Stomach (tissue), 9 donors: ENCODE results near the gene EGFLAM. TPM values are rescaled to one million over a fixed set of nuclear protein-coding genes. Genes with fewer than 3 reads are reported as not detected.

Source experiments
- DNase-seq, 2 donors: peaks; one replicate each; pipeline versions ENCODE4 v3.0.0 to v3.0.0-alpha.2; 2013 to 2019
- H3K27ac ChIP-seq, 5 donors: fragments of 200-600 bp in 4 of 5; sonication (generic) in 4 of 5; one replicate each; pipeline ENCODE4 v1.5.1; 2013 to 2019; ENCODE audit warnings: mild to moderate bottlenecking in 1 of 5, moderate library complexity in 1 of 5
- H3K27me3 ChIP-seq, 3 donors: fragments of 200-600 bp; sonication (generic); one replicate each; pipeline ENCODE4 v1.5.1; 2017 to 2019; ENCODE audit warnings: mixed run types in 1 of 3
- H3K36me3 ChIP-seq, 4 donors: fragments of 200-600 bp; sonication (generic); 1 replicate in 3 of 4; 2 replicates in 1 of 4; pipeline ENCODE4 v1.5.1; 2016 to 2019
- H3K4me1 ChIP-seq, 4 donors: fragments of 200-600 bp; sonication (generic); one replicate each; pipeline ENCODE4 v1.5.1; 2016 to 2019
- H3K4me3 ChIP-seq, 4 donors: fragments of 200-600 bp; sonication (generic) in 3 of 4; one replicate each; pipeline ENCODE4 v1.5.1; 2016 to 2019; ENCODE audit warnings: mild to moderate bottlenecking in 1 of 4
- H3K9me3 ChIP-seq, 4 donors: fragments of 200-600 bp; sonication (generic); one replicate each; pipeline ENCODE4 v1.5.1; 2016 to 2019
- CTCF ChIP-seq, 7 experiments: fragments of 450-650 bp in 4 of 7; fragments of 200-600 bp in 3 of 7; sonication (generic) in 3 of 7; IDR thresholded peaks; one replicate each; pipeline ENCODE4 v1.5.1; 2016 to 2019; ENCODE audit warnings: antibody characterized with exemption in 7 of 7, control low read depth in 2 of 7, mild to moderate bottlenecking in 1 of 7
- EP300 ChIP-seq: sonication (generic); formaldehyde crosslinking; IDR thresholded peaks from one replicate; pipeline ENCODE4 v1.6.1; 2017; ENCODE audit warnings: antibody characterized with exemption
- POLR2A ChIP-seq, 4 donors: fragments of 450-650 bp; IDR thresholded peaks; one replicate each; pipeline ENCODE4 v1.6.1; 2016; ENCODE audit warnings: antibody characterized with exemption in 4 of 4, control low read depth in 2 of 4, mild to moderate bottlenecking in 1 of 4, moderate library complexity in 1 of 4
- POLR2AphosphoS5 ChIP-seq, 3 donors: sonication (generic); formaldehyde crosslinking; IDR thresholded peaks; one replicate each; pipeline ENCODE4 v1.6.1; 2016; ENCODE audit warnings: antibody characterized with exemption in 3 of 3
- WGBS, 5 donors: extraction: QIAGEN DNeasy Blood & Tissue Kit in 3 of 5; methylation state at CpG; one replicate each; pipeline versions ENCODE4 v1.1.5 to v1.1.7; 2013 to 2018; 5-methylcytosine and 5-hydroxymethylcytosine counted together
- intact Hi-C: fragments of 100-400 bp; cut with DNase I; formaldehyde crosslinking; loops from one replicate; pipeline ENCODE4 v1.15.1; 2023; ENCODE audit warnings: low total_unique reads
- polyA plus RNA-seq, 3 donors: library from polyadenylated mRNA; stranded (reverse); fragments of 200-250 nt; gene quantifications; one replicate each; pipeline ENCODE4 v1.2.3, GENCODE V29; 2013
- total RNA-seq, 5 donors: library from RNA; depleted of rRNA; stranded (reverse); fragments of >200 nt; gene quantifications; one replicate each; pipeline versions ENCODE4 v1.1.0 to v1.2.3, GENCODE V29; 2014 to 2016
- donor health status: healthy with polysubstance abuse.
- donor health status: Bipolar disorder and iron deficiency.
- donor health status: healthy.

EGFLAM gene
- total and polyA plus RNA-seq, 8 donors = 0.61 to 5.9 (median 1.4) TPM; not detected in 3

- intact Hi-C loops = no loop called here
Measured at GRCh38 chr5:38424148-38425060, 166.0 kb downstream of the EGFLAM start.

GRCh38 chr5:38426490-38426889 is 168.1 kb downstream of the EGFLAM start:
- no peak overlapping the region for H3K27ac ChIP-seq
- WGBS, 5 donors = 50 to 74% (median 69%) methylated on average over 1 of the region's 1 CpG
- no peaks in the 10 kb centered on the region for H3K9me3 ChIP-seq
- H3K4me3 ChIP-seq = no peak overlapping the region
- H3K4me1 ChIP-seq = no peaks in the 10 kb centered on the region
- no peak for DNase-seq
- intact Hi-C loops = no loop called here
- TF ChIP-seq CTCF (IDR thresholded peaks at IDR 0.05) (no peak), EP300 (no peak), POLR2A (IDR thresholded peaks at IDR 0.05) (no peak), POLR2AphosphoS5 (IDR thresholded peaks at IDR 0.05) (no peak)
- no peaks in the 10 kb centered on the region for H3K36me3 ChIP-seq
- peaks cover 0 to 6% (median 0%) of the 10 kb centered on the region in 3 donors for H3K27me3 ChIP-seq

More at GRCh38 chr5:38424148-38425060, 166.0 kb downstream of the EGFLAM start:
- Histone ChIP-seq H3K36me3 (no peaks in the 10 kb centered on the region), H3K27me3 (peaks cover 0 to 6% (median 0%) of the 10 kb centered on the region in 3 donors), H3K4me3 (no peak overlapping the region), H3K27ac (no peak overlapping the region), H3K4me1 (no peaks in the 10 kb centered on the region), H3K9me3 (no peaks in the 10 kb centered on the region)
- no peak for TF ChIP-seq EP300
- no peak for TF ChIP-seq CTCF (IDR thresholded peaks at IDR 0.05)
- no peak for TF ChIP-seq POLR2AphosphoS5 (IDR thresholded peaks at IDR 0.05)
- TF ChIP-seq POLR2A (IDR thresholded peaks at IDR 0.05) = no peak
- DNase-seq = no peak
- WGBS, 5 donors = 68 to 84% (median 78%) methylated on average over 4 of the region's 4 CpGs

GRCh38 chr5:38426986-38427950 is 168.9 kb downstream of the EGFLAM start:
- Histone ChIP-seq H3K9me3 (no peaks in the 10 kb centered on the region), H3K27me3 (peaks cover 0 to 6% (median 0%) of the 10 kb centered on the region in 3 donors), H3K27ac (no peak overlapping the region), H3K36me3 (no peaks in the 10 kb centered on the region), H3K4me3 (no peak overlapping the region), H3K4me1 (no peaks in the 10 kb centered on the region)
- intact Hi-C loops = no loop called here
- TF ChIP-seq POLR2A (IDR thresholded peaks at IDR 0.05) (no peak), CTCF (IDR thresholded peaks at IDR 0.05) (no peak), POLR2AphosphoS5 (IDR thresholded peaks at IDR 0.05) (no peak), EP300 (no peak)
- no peak for DNase-seq
- WGBS, 5 donors = 78 to 83% (median 82%) methylated on average over 9 of the region's 9 CpGs

- intact Hi-C loops = no loop called here
- no peaks in the 10 kb centered on the region for H3K36me3 ChIP-seq
- no peak overlapping the region for H3K4me3 ChIP-seq
- H3K9me3 ChIP-seq = no peaks in the 10 kb centered on the region
- DNase-seq = no peak
- 87 to 100% (median 95%) methylated on average over 1 of the region's 1 CpG for WGBS, 5 donors
- peaks cover 0 to 17% (median 7%) of the 10 kb centered on the region in 4 donors for H3K4me1 ChIP-seq
- TF ChIP-seq CTCF (IDR thresholded peaks at IDR 0.05) = no peak
- no peak for TF ChIP-seq POLR2AphosphoS5 (IDR thresholded peaks at IDR 0.05)
- no peak for TF ChIP-seq EP300
- no peak for TF ChIP-seq POLR2A (IDR thresholded peaks at IDR 0.05)
- peaks cover 0 to 10% (median 0%) of the 10 kb centered on the region in 3 donors for H3K27me3 ChIP-seq
- H3K27ac ChIP-seq = no peak overlapping the region
Measured at GRCh38 chr5:38431242-38431853, 173.0 kb downstream of the EGFLAM start.
